Mammary epithelial cell (primary cell): ENCODE results near the gene RBPJL.

Source experiments
- EZH2 ChIP-seq: IDR thresholded peaks from 2 replicates; pipeline ENCODE4 v1.6.1; 2012; ENCODE audit warnings: low read length, inconsistent platforms, borderline replicate concordance
- TF ChIP-seq, protein P1 (sequence below), 2 donors: IDR thresholded peaks in 1 of 2; conservative IDR thresholded peaks in 1 of 2; 2 replicates each; pipeline ENCODE4 v1.5.1; 2011 to 2012; ENCODE audit warnings: inconsistent platforms in 2 of 2, low read length in 2 of 2, mild to moderate bottlenecking in 2 of 2, control low read depth in 1 of 2, low read depth in 1 of 2; ENCODE audit not compliant: insufficient read depth in 1 of 2; ENCODE audit errors: extremely low read depth in 1 of 2

DNA sequence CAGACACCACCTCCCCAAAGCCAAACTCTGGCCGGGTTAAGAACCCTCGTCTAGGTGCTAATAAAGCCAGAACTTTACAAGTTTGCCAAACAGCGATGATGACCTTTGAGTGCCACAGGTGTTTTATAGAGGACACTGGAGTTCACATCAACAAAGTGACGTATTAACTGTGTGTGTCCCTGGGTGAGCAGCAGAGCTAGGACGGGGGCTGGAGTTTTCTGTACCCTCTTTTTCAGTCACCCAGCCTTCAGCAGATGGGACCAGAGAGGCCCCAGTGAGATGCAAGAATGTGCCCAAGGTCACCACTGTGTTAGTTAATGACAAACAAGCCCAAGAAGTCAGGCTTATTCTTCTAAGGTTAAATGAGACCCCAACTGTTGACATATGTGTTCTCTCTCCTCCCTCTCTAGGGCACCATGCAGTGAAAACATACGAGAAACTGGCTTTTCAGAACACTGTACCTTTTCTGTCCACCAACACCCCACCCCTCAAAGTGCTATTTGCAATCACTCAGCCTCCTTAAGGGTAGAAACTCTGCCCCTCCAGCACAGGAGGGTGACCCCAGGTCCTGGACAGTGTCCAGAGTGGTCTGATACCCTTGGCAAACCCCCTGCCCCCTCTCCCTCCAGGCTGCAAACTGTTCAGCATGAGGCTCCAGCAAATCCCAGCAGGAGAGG lies 36.4 kb downstream of the RBPJL start:
- TF ChIP-seq, protein P1, sequence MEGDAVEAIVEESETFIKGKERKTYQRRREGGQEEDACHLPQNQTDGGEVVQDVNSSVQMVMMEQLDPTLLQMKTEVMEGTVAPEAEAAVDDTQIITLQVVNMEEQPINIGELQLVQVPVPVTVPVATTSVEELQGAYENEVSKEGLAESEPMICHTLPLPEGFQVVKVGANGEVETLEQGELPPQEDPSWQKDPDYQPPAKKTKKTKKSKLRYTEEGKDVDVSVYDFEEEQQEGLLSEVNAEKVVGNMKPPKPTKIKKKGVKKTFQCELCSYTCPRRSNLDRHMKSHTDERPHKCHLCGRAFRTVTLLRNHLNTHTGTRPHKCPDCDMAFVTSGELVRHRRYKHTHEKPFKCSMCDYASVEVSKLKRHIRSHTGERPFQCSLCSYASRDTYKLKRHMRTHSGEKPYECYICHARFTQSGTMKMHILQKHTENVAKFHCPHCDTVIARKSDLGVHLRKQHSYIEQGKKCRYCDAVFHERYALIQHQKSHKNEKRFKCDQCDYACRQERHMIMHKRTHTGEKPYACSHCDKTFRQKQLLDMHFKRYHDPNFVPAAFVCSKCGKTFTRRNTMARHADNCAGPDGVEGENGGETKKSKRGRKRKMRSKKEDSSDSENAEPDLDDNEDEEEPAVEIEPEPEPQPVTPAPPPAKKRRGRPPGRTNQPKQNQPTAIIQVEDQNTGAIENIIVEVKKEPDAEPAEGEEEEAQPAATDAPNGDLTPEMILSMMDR (conservative IDR thresholded peaks at IDR 0.05 in 1 of 2, IDR thresholded peaks at IDR 0.05 in 1 of 2; ENCODE audit: extremely low read depth in 1 of 2, insufficient read depth in 1 of 2, low read depth in 1 of 2, low read length in 2 of 2) = no peak
- no peak for TF ChIP-seq EZH2
